Mammary epithelial cell (primary cell): Measurements from ENCODE around the gene PHLDA1.

Source experiments
- CTCF ChIP-seq, 2 donors: IDR thresholded peaks in 1 of 2; conservative IDR thresholded peaks in 1 of 2; 2 replicates each; pipeline ENCODE4 v1.5.1; 2011 to 2012; ENCODE audit warnings: inconsistent platforms in 2 of 2, low read length in 2 of 2, mild to moderate bottlenecking in 2 of 2, control low read depth in 1 of 2, low read depth in 1 of 2; ENCODE audit not compliant: insufficient read depth in 1 of 2; ENCODE audit errors: extremely low read depth in 1 of 2
- EZH2 ChIP-seq: IDR thresholded peaks from 2 replicates; pipeline ENCODE4 v1.6.1; 2012; ENCODE audit warnings: low read length, inconsistent platforms, borderline replicate concordance

- TF ChIP-seq EZH2 = no peak
- TF ChIP-seq CTCF (conservative IDR thresholded peaks at IDR 0.05 in 1 of 2, IDR thresholded peaks at IDR 0.05 in 1 of 2; ENCODE audit: extremely low read depth in 1 of 2, insufficient read depth in 1 of 2, low read depth in 1 of 2, low read length in 2 of 2) = no peak
Observed at GRCh38 chr12:76060111-76060510, 28.5 kb upstream of the PHLDA1 start.
